Activated CD8-positive, alpha-beta memory T cell treated with anti-CD3 and anti-CD28 coated beads, Interleukin-2, amount 50 U/mL, for 1 hour (primary cell): ENCODE results near the gene CFAP210.
"Not testable (repeated sequence)": the region's sequence is repeated elsewhere in the genome, so short reads cannot be mapped to it uniquely, and the experiment has no call there.

Experiments
- DNase-seq: peaks from one replicate; pipeline ENCODE4 v3.0.0-alpha.2; 2020; ENCODE audit errors: extremely low read depth

Gene CFAP210

GRCh38 chr2:169713331-169713730 is 19.1 kb upstream of the CFAP210 start:
- DNase-seq = no peak

GRCh38 chr2:169712791-169713227 is 18.6 kb upstream of the CFAP210 start:
- no peak for DNase-seq

GRCh38 chr2:169711751-169712509 is 17.7 kb upstream of the CFAP210 start:
- no peak for DNase-seq

- no peak for DNase-seq
Observed at GRCh38 chr2:169709981-169710380, 15.8 kb upstream of the CFAP210 start.

GRCh38 chr2:169709331-169709730 is 15.1 kb upstream of the CFAP210 start:
- DNase-seq = no peak

- DNase-seq = no peak
Observed at GRCh38 chr2:169707626-169708025, 13.4 kb upstream of the CFAP210 start.

GRCh38 chr2:169705927-169706326 is 11.7 kb upstream of the CFAP210 start:
- no peak for DNase-seq

GRCh38 chr2:169704160-169704708 is 10.0 kb upstream of the CFAP210 start:
- no peak for DNase-seq

- DNase-seq = no peak
Observed at GRCh38 chr2:169702996-169703395, 8.8 kb upstream of the CFAP210 start.

GRCh38 chr2:169699173-169699572 is 5.0 kb upstream of the CFAP210 start:
- DNase-seq = not testable (repeated sequence)

- DNase-seq = no peak
Observed at GRCh38 chr2:169696381-169696780, 2.2 kb upstream of the CFAP210 start.

GRCh38 chr2:169694894-169695260 is 672 bp upstream of the CFAP210 start:
- DNase-seq = no peak

GRCh38 chr2:169693360-169693759 is 845 bp downstream of the CFAP210 start:
- no peak for DNase-seq

GRCh38 chr2:169692718-169693117 is 1.5 kb downstream of the CFAP210 start:
- no peak for DNase-seq

- DNase-seq = no peak
Observed at GRCh38 chr2:169690958-169691357, 3.2 kb downstream of the CFAP210 start.

- DNase-seq = not testable (repeated sequence)
Observed at GRCh38 chr2:169687943-169688342, 6.3 kb downstream of the CFAP210 start.

- DNase-seq = not testable (repeated sequence)
Observed at GRCh38 chr2:169686825-169687224, 7.4 kb downstream of the CFAP210 start.

- DNase-seq = not testable (repeated sequence)
Observed at GRCh38 chr2:169684712-169685111, 9.5 kb downstream of the CFAP210 start.

- no peak for DNase-seq
Observed at GRCh38 chr2:169684135-169684565, 10.1 kb downstream of the CFAP210 start.

GRCh38 chr2:169683425-169684134 is 10.6 kb downstream of the CFAP210 start:
- no peak for DNase-seq

- no peak for DNase-seq
Observed at GRCh38 chr2:169683054-169683424, 11.2 kb downstream of the CFAP210 start.

- DNase-seq = no peak
Observed at GRCh38 chr2:169676850-169677249, 17.4 kb downstream of the CFAP210 start.

- DNase-seq = no peak
Observed at GRCh38 chr2:169676357-169676756, 17.8 kb downstream of the CFAP210 start.
